Measurements from ENCODE around the gene TRIM39. TPM values are rescaled to one million over a fixed set of nuclear protein-coding genes. Genes with fewer than 3 reads are reported as not detected.

Gene TRIM39
- polyA plus RNA-seq, 3 donors, result 3.5 to 16.3 (median 3.6) TPM

DNA sequence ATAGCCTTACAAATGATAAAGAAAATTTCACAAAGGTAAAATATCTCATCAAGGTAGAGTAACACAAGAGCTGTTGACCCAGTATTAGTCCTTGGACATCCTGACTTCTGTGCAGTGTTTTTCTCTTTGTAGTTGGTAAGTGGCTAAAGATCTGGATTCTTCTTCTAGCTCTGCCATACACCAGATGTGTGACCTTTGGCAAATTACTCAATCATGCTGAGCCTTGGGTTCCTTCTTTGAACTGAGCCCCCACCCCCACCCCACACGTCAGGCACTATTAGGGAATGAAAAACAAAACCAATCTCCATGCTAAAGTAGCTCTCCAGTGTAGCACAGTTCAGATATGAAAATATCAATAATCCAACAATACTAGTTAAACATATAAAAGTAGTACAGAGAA is 15.1 kb upstream of the TRIM39 start:
- H3K9ac ChIP-seq (ENCODE audit: insufficient read depth, low read length, poor library complexity, severe bottlenecking), result no peak overlapping the region
- H3K4me1 Mint-ChIP-seq, result peaks cover 7% of the 10 kb centered on the region
- TF ChIP-seq, protein P1, sequence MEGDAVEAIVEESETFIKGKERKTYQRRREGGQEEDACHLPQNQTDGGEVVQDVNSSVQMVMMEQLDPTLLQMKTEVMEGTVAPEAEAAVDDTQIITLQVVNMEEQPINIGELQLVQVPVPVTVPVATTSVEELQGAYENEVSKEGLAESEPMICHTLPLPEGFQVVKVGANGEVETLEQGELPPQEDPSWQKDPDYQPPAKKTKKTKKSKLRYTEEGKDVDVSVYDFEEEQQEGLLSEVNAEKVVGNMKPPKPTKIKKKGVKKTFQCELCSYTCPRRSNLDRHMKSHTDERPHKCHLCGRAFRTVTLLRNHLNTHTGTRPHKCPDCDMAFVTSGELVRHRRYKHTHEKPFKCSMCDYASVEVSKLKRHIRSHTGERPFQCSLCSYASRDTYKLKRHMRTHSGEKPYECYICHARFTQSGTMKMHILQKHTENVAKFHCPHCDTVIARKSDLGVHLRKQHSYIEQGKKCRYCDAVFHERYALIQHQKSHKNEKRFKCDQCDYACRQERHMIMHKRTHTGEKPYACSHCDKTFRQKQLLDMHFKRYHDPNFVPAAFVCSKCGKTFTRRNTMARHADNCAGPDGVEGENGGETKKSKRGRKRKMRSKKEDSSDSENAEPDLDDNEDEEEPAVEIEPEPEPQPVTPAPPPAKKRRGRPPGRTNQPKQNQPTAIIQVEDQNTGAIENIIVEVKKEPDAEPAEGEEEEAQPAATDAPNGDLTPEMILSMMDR (IDR thresholded peaks at IDR 0.05), result no peak
- peaks cover 16% of the 10 kb centered on the region for H3K79me2 ChIP-seq (ENCODE audit: insufficient read depth, low read length)
- no peak overlapping the region for H3K4me2 ChIP-seq (replicated peaks; ENCODE audit: extremely low read depth, low read length, poor library complexity, severe bottlenecking)
- H3K27ac ChIP-seq (ENCODE audit: low read depth in 1 of 2, low read length in 2 of 2), result no peak overlapping the region
- no peak overlapping the region for H3K4me3 Mint-ChIP-seq
- peaks cover 52 to 64% of the 10 kb centered on the region in 2 donors for H3K36me3 Mint-ChIP-seq
- DNase-seq, result no peak
- intact Hi-C loops (cut with micrococcal nuclease), result no loop called here
- H3K9me3 ChIP-seq (replicated peaks in 1 of 2; ENCODE audit: control insufficient read depth in 1 of 2, insufficient read depth in 1 of 2, low read length in 2 of 2), result no peaks in the 10 kb centered on the region
- H3K27me3 Mint-ChIP-seq (ENCODE audit: low read depth in 3 of 3), result peaks cover 0 to 3% (median 0%) of the 10 kb centered on the region in 3 donors
- H3K27ac Mint-ChIP-seq, result peak overlapping the region in 1 of 7 donors; percentile 51
- no peaks in the 10 kb centered on the region for H3K4me1 ChIP-seq (ENCODE audit: control insufficient read depth in 1 of 2, insufficient read depth in 2 of 2, low read length in 2 of 2)
- H3K36me3 ChIP-seq (replicated peaks in 1 of 2; ENCODE audit: control insufficient read depth in 1 of 2, insufficient read depth in 2 of 2, low read length in 2 of 2), result peaks cover 19 to 62% of the 10 kb centered on the region in 2 donors
- H3K27me3 ChIP-seq (ENCODE audit: control insufficient read depth in 2 of 2, insufficient read depth in 2 of 2, low read length in 2 of 2), result no peaks in the 10 kb centered on the region
- WGBS (ENCODE audit: insufficient coverage), result no CpG with 5 or more reads among the region's 1 CpG
- no peak overlapping the region for H3K4me3 ChIP-seq (replicated peaks in 1 of 3; ENCODE audit: low read depth in 2 of 3, low read length in 3 of 3)
- H4K20me1 ChIP-seq (ENCODE audit: insufficient read depth, low read length), result peaks cover 92% of the 10 kb centered on the region
- no peaks in the 10 kb centered on the region for H3K9me3 Mint-ChIP-seq
- no peak overlapping the region for H2AFZ ChIP-seq (ENCODE audit: insufficient read depth, low read depth, low read length, poor library complexity, severe bottlenecking)

DNA sequence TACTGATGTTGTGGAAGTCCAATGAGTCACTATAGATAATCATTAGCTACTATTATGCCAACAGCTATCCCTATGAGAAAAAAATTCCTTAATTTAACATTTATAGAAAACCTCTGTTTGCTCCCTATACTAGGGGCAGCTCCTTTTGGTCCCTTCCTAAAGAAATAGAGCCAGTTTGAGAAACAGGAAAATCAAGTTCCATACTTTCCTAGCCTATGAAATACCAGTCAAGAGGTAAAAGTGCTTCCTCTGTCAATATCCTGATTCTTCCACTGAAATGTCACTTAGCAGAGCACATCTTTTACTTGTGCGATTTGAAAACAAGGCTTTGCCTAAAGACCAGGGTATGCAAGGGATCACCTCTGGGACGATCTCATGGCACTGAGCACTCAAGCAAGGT is 14.5 kb upstream of the TRIM39 start:
- H3K4me2 ChIP-seq (replicated peaks; ENCODE audit: extremely low read depth, low read length, poor library complexity, severe bottlenecking), result no peak overlapping the region
- H3K9ac ChIP-seq (ENCODE audit: insufficient read depth, low read length, poor library complexity, severe bottlenecking), result no peak overlapping the region
- no peak for DNase-seq
- H3K4me3 Mint-ChIP-seq, result no peak overlapping the region
- TF ChIP-seq, protein P1 (IDR thresholded peaks at IDR 0.05), result no peak
- peaks cover 18% of the 10 kb centered on the region for H3K79me2 ChIP-seq (ENCODE audit: insufficient read depth, low read length)
- H3K9me3 Mint-ChIP-seq, result no peaks in the 10 kb centered on the region
- WGBS (ENCODE audit: insufficient coverage), result 92% methylated on average over 2 of the region's 2 CpGs
- H3K27me3 ChIP-seq (ENCODE audit: control insufficient read depth in 2 of 2, insufficient read depth in 2 of 2, low read length in 2 of 2), result no peaks in the 10 kb centered on the region
- peaks cover 92% of the 10 kb centered on the region for H4K20me1 ChIP-seq (ENCODE audit: insufficient read depth, low read length)
- peaks cover 7% of the 10 kb centered on the region for H3K4me1 Mint-ChIP-seq
- intact Hi-C loops (cut with micrococcal nuclease), result no loop called here
- H3K4me1 ChIP-seq (ENCODE audit: control insufficient read depth in 1 of 2, insufficient read depth in 2 of 2, low read length in 2 of 2), result no peaks in the 10 kb centered on the region
- H3K36me3 Mint-ChIP-seq, result peaks cover 48 to 60% of the 10 kb centered on the region in 2 donors
- H3K4me3 ChIP-seq (replicated peaks in 1 of 3; ENCODE audit: low read depth in 2 of 3, low read length in 3 of 3), result no peak overlapping the region
- H3K27ac ChIP-seq (ENCODE audit: low read depth in 1 of 2, low read length in 2 of 2), result no peak overlapping the region
- H3K27me3 Mint-ChIP-seq (ENCODE audit: low read depth in 3 of 3), result peaks cover 0 to 3% (median 0%) of the 10 kb centered on the region in 3 donors
- peak overlapping the region in 1 of 7 donors; percentile 7 for H3K27ac Mint-ChIP-seq
- H3K36me3 ChIP-seq (replicated peaks in 1 of 2; ENCODE audit: control insufficient read depth in 1 of 2, insufficient read depth in 2 of 2, low read length in 2 of 2), result peaks cover 19 to 59% of the 10 kb centered on the region in 2 donors
- no peak overlapping the region for H2AFZ ChIP-seq (ENCODE audit: insufficient read depth, low read depth, low read length, poor library complexity, severe bottlenecking)
- no peaks in the 10 kb centered on the region for H3K9me3 ChIP-seq (replicated peaks in 1 of 2; ENCODE audit: control insufficient read depth in 1 of 2, insufficient read depth in 1 of 2, low read length in 2 of 2)
